DND-41 (cell line): ENCODE results near the gene ZNF557.

Experiments used
- CTCF ChIP-seq: IDR thresholded peaks from 2 replicates; pipeline ENCODE4 v1.5.1; 2012; ENCODE audit warnings: borderline replicate concordance, low read length, moderate library complexity, mild to moderate bottlenecking; ENCODE audit not compliant: poor library complexity, severe bottlenecking; ENCODE audit errors: extremely low read depth
- EZH2 ChIP-seq: IDR thresholded peaks from 3 replicates; pipeline ENCODE4 v1.6.1; 2012; ENCODE audit warnings: borderline replicate concordance, low read depth, mild to moderate bottlenecking, moderate library complexity, low read length, inconsistent platforms; ENCODE audit not compliant: severe bottlenecking

GRCh38 chr19:7120499-7120898 is 51.0 kb downstream of the ZNF557 start:
- TF ChIP-seq CTCF: no peak
- no peak for TF ChIP-seq EZH2
